ENCODE results near the gene NDST3.

The NDST3 gene

GRCh38 chr4:118124997-118125396, 90.7 kb downstream of the NDST3 start:
- Histone ChIP-seq H3K9me3 (ENCODE audit: control insufficient read depth, insufficient read depth, low read length) (no peaks in the 10 kb centered on the region), H3K27ac (ENCODE audit: low read depth, low read length) (no peak overlapping the region), H3K4me1 (ENCODE audit: control insufficient read depth, insufficient read depth, low read length) (peaks cover 7% of the 10 kb centered on the region), H3K4me3 (ENCODE audit: low read depth, low read length) (no peak overlapping the region), H3K9ac (ENCODE audit: low read depth, low read length) (no peak overlapping the region), H3K36me3 (ENCODE audit: control insufficient read depth, insufficient read depth, low read length) (no peaks in the 10 kb centered on the region), H3K27me3 (ENCODE audit: control insufficient read depth, insufficient read depth, low read length) (no peaks in the 10 kb centered on the region)

- Histone ChIP-seq H3K9me3 (ENCODE audit: control insufficient read depth, insufficient read depth, low read length) (no peaks in the 10 kb centered on the region), H3K27ac (ENCODE audit: low read depth, low read length) (no peak overlapping the region), H3K4me1 (ENCODE audit: control insufficient read depth, insufficient read depth, low read length) (no peaks in the 10 kb centered on the region), H3K9ac (ENCODE audit: low read depth, low read length) (no peak overlapping the region), H3K4me3 (ENCODE audit: low read depth, low read length) (no peak overlapping the region), H3K36me3 (ENCODE audit: control insufficient read depth, insufficient read depth, low read length) (no peaks in the 10 kb centered on the region), H3K27me3 (ENCODE audit: control insufficient read depth, insufficient read depth, low read length) (no peaks in the 10 kb centered on the region)
Measured at GRCh38 chr4:118139241-118139640, 105.0 kb downstream of the NDST3 start.

GRCh38 chr4:118141240-118141639, 107.0 kb downstream of the NDST3 start:
- Histone ChIP-seq H3K36me3 (ENCODE audit: control insufficient read depth, insufficient read depth, low read length) (no peaks in the 10 kb centered on the region), H3K4me3 (ENCODE audit: low read depth, low read length) (no peak overlapping the region), H3K27ac (ENCODE audit: low read depth, low read length) (no peak overlapping the region), H3K27me3 (ENCODE audit: control insufficient read depth, insufficient read depth, low read length) (no peaks in the 10 kb centered on the region), H3K9me3 (ENCODE audit: control insufficient read depth, insufficient read depth, low read length) (no peaks in the 10 kb centered on the region), H3K9ac (ENCODE audit: low read depth, low read length) (no peak overlapping the region), H3K4me1 (ENCODE audit: control insufficient read depth, insufficient read depth, low read length) (no peaks in the 10 kb centered on the region)

- Histone ChIP-seq H3K36me3 (ENCODE audit: control insufficient read depth, insufficient read depth, low read length) (no peaks in the 10 kb centered on the region), H3K27ac (ENCODE audit: low read depth, low read length) (no peak overlapping the region), H3K4me3 (ENCODE audit: low read depth, low read length) (no peak overlapping the region), H3K9me3 (ENCODE audit: control insufficient read depth, insufficient read depth, low read length) (0 out of 2 replicates have a peak, but pooled peaks cover 2% of the 10 kb centered on the region), H3K27me3 (ENCODE audit: control insufficient read depth, insufficient read depth, low read length) (no peaks in the 10 kb centered on the region), H3K9ac (ENCODE audit: low read depth, low read length) (no peak overlapping the region), H3K4me1 (ENCODE audit: control insufficient read depth, insufficient read depth, low read length) (no peaks in the 10 kb centered on the region)
Measured at GRCh38 chr4:118154649-118155048, 120.4 kb downstream of the NDST3 start.

- Histone ChIP-seq H3K9me3 (ENCODE audit: control insufficient read depth, insufficient read depth, low read length) (peaks cover 6% of the 10 kb centered on the region; the same call in 1 of the 2 replicates), H3K4me1 (ENCODE audit: control insufficient read depth, insufficient read depth, low read length) (no peaks in the 10 kb centered on the region), H3K27ac (ENCODE audit: low read depth, low read length) (no peak overlapping the region), H3K36me3 (ENCODE audit: control insufficient read depth, insufficient read depth, low read length) (no peaks in the 10 kb centered on the region), H3K9ac (ENCODE audit: low read depth, low read length) (no peak overlapping the region), H3K27me3 (ENCODE audit: control insufficient read depth, insufficient read depth, low read length) (no peaks in the 10 kb centered on the region), H3K4me3 (ENCODE audit: low read depth, low read length) (no peak overlapping the region)
Measured at GRCh38 chr4:118155516-118155915, 121.2 kb downstream of the NDST3 start.

- H3K9me3 ChIP-seq (ENCODE audit: control insufficient read depth, insufficient read depth, low read length) = peaks cover 6% of the 10 kb centered on the region; the same call in 1 of the 2 replicates
- no peaks in the 10 kb centered on the region for H3K27me3 ChIP-seq (ENCODE audit: control insufficient read depth, insufficient read depth, low read length)
- H3K27ac ChIP-seq (ENCODE audit: low read depth, low read length) = no peak overlapping the region
- H3K4me3 ChIP-seq (ENCODE audit: low read depth, low read length) = no peak overlapping the region
- no peaks in the 10 kb centered on the region for H3K4me1 ChIP-seq (ENCODE audit: control insufficient read depth, insufficient read depth, low read length)
- no peak overlapping the region for H3K9ac ChIP-seq (ENCODE audit: low read depth, low read length)
- no peaks in the 10 kb centered on the region for H3K36me3 ChIP-seq (ENCODE audit: control insufficient read depth, insufficient read depth, low read length)
Measured at GRCh38 chr4:118158763-118159375, 124.6 kb downstream of the NDST3 start.

GRCh38 chr4:118167306-118167705, 133.0 kb downstream of the NDST3 start:
- H3K9ac ChIP-seq (ENCODE audit: low read depth, low read length) = no peak overlapping the region
- no peak overlapping the region for H3K4me3 ChIP-seq (ENCODE audit: low read depth, low read length)
- no peaks in the 10 kb centered on the region for H3K27me3 ChIP-seq (ENCODE audit: control insufficient read depth, insufficient read depth, low read length)
- no peaks in the 10 kb centered on the region for H3K36me3 ChIP-seq (ENCODE audit: control insufficient read depth, insufficient read depth, low read length)
- H3K9me3 ChIP-seq (ENCODE audit: control insufficient read depth, insufficient read depth, low read length) = 0 out of 2 replicates have a peak, but pooled peaks cover 14% of the 10 kb centered on the region
- H3K27ac ChIP-seq (ENCODE audit: low read depth, low read length) = no peak overlapping the region
- 0 out of 2 replicates have a peak, but pooled peaks cover 2% of the 10 kb centered on the region for H3K4me1 ChIP-seq (ENCODE audit: control insufficient read depth, insufficient read depth, low read length)

- Histone ChIP-seq H3K4me3 (ENCODE audit: low read depth, low read length) (no peak overlapping the region), H3K27ac (ENCODE audit: low read depth, low read length) (no peak overlapping the region), H3K9ac (ENCODE audit: low read depth, low read length) (no peak overlapping the region), H3K9me3 (ENCODE audit: control insufficient read depth, insufficient read depth, low read length) (0 out of 2 replicates have a peak, but pooled peaks cover 14% of the 10 kb centered on the region), H3K4me1 (ENCODE audit: control insufficient read depth, insufficient read depth, low read length) (0 out of 2 replicates have a peak, but pooled peaks cover 2% of the 10 kb centered on the region), H3K36me3 (ENCODE audit: control insufficient read depth, insufficient read depth, low read length) (no peaks in the 10 kb centered on the region), H3K27me3 (ENCODE audit: control insufficient read depth, insufficient read depth, low read length) (no peaks in the 10 kb centered on the region)
Measured at GRCh38 chr4:118171381-118171780, 137.1 kb downstream of the NDST3 start.

GRCh38 chr4:118173126-118173525, 138.8 kb downstream of the NDST3 start:
- Histone ChIP-seq H3K27ac (ENCODE audit: low read depth, low read length) (no peak overlapping the region), H3K4me1 (ENCODE audit: control insufficient read depth, insufficient read depth, low read length) (0 out of 2 replicates have a peak, but pooled peaks cover 2% of the 10 kb centered on the region), H3K4me3 (ENCODE audit: low read depth, low read length) (no peak overlapping the region), H3K9ac (ENCODE audit: low read depth, low read length) (no peak overlapping the region), H3K9me3 (ENCODE audit: control insufficient read depth, insufficient read depth, low read length) (no peaks in the 10 kb centered on the region), H3K36me3 (ENCODE audit: control insufficient read depth, insufficient read depth, low read length) (no peaks in the 10 kb centered on the region), H3K27me3 (ENCODE audit: control insufficient read depth, insufficient read depth, low read length) (no peaks in the 10 kb centered on the region)

GRCh38 chr4:118173956-118174725, 139.9 kb downstream of the NDST3 start:
- H3K4me3 ChIP-seq (ENCODE audit: low read depth, low read length) = no peak overlapping the region
- 0 out of 2 replicates have a peak, but pooled peaks cover 2% of the 10 kb centered on the region for H3K4me1 ChIP-seq (ENCODE audit: control insufficient read depth, insufficient read depth, low read length)
- H3K36me3 ChIP-seq (ENCODE audit: control insufficient read depth, insufficient read depth, low read length) = no peaks in the 10 kb centered on the region
- no peaks in the 10 kb centered on the region for H3K9me3 ChIP-seq (ENCODE audit: control insufficient read depth, insufficient read depth, low read length)
- H3K27me3 ChIP-seq (ENCODE audit: control insufficient read depth, insufficient read depth, low read length) = no peaks in the 10 kb centered on the region
- no peak overlapping the region for H3K27ac ChIP-seq (ENCODE audit: low read depth, low read length)
- no peak overlapping the region for H3K9ac ChIP-seq (ENCODE audit: low read depth, low read length)

GRCh38 chr4:118175506-118175905, 141.2 kb downstream of the NDST3 start:
- H3K9me3 ChIP-seq (ENCODE audit: control insufficient read depth, insufficient read depth, low read length) = no peaks in the 10 kb centered on the region
- H3K36me3 ChIP-seq (ENCODE audit: control insufficient read depth, insufficient read depth, low read length) = no peaks in the 10 kb centered on the region
- no peak overlapping the region for H3K27ac ChIP-seq (ENCODE audit: low read depth, low read length)
- H3K27me3 ChIP-seq (ENCODE audit: control insufficient read depth, insufficient read depth, low read length) = no peaks in the 10 kb centered on the region
- H3K4me1 ChIP-seq (ENCODE audit: control insufficient read depth, insufficient read depth, low read length) = 0 out of 2 replicates have a peak, but pooled peaks cover 2% of the 10 kb centered on the region
- no peak overlapping the region for H3K9ac ChIP-seq (ENCODE audit: low read depth, low read length)
- no peak overlapping the region for H3K4me3 ChIP-seq (ENCODE audit: low read depth, low read length)
